IMR-90 (cell line): Measurements from ENCODE around the gene DNMT3L.

Experiments
- CEBPB ChIP-seq: IDR thresholded peaks from 2 replicates; pipeline ENCODE4 v1.6.1; 2012; ENCODE audit warnings: low read depth, low read length, improper control_type of control experiment
- CHD1 ChIP-seq: IDR thresholded peaks from 2 replicates; pipeline ENCODE4 v1.6.1; 2012; ENCODE audit warnings: low read depth, low read length, improper control_type of control experiment
- CTCF ChIP-seq: conservative IDR thresholded peaks from 2 replicates; pipeline ENCODE4 v1.5.1; 2012; ENCODE audit warnings: mild to moderate bottlenecking, low read depth, low read length, improper control_type of control experiment
- MAZ ChIP-seq: IDR thresholded peaks from 2 replicates; pipeline ENCODE4 v1.6.1; 2012; ENCODE audit warnings: low read depth, mild to moderate bottlenecking, low read length, improper control_type of control experiment, moderate library complexity, borderline replicate concordance
- MXI1 ChIP-seq: IDR thresholded peaks from 2 replicates; pipeline ENCODE4 v1.6.1; 2012; ENCODE audit warnings: low read depth, mild to moderate bottlenecking, low read length, moderate library complexity, borderline replicate concordance
- POLR2A ChIP-seq: IDR thresholded peaks from 2 replicates; pipeline ENCODE4 v1.6.1; 2012; ENCODE audit warnings: mild to moderate bottlenecking, low read depth, low read length
- RAD21 ChIP-seq: IDR thresholded peaks from 2 replicates; pipeline ENCODE4 v1.6.1; 2012; ENCODE audit warnings: low read length, improper control_type of control experiment
- SMC3 ChIP-seq: fragments of 150-350 bp; IDR thresholded peaks from 2 replicates; pipeline ENCODE4 v1.6.1; 2016; ENCODE audit warnings: low read depth, mild to moderate bottlenecking, antibody characterized with exemption, low read length, moderate library complexity
- USF2 ChIP-seq: fragments of 150-350 bp; IDR thresholded peaks from 2 replicates; pipeline ENCODE4 v1.6.1; 2017; ENCODE audit warnings: mild to moderate bottlenecking, antibody characterized with exemption, low read length, low read depth

GRCh38 chr21:44296103-44296519 is 34.4 kb upstream of the DNMT3L start:
- TF ChIP-seq CTCF (no peak), USF2 (no peak), MAZ (no peak), RAD21 (no peak), POLR2A (no peak), CHD1 (no peak), SMC3 (no peak), CEBPB (no peak), MXI1 (no peak)
